ENCODE data around the gene ULBP1.
"Not testable (repeated sequence)": the region's sequence is repeated elsewhere in the genome, so short reads cannot be mapped to it uniquely, and the experiment has no call there.

Gene ULBP1

GRCh38 chr6:149963462-149964307, at the start of gene ULBP1:
Gene ULBP1, plus strand, starts transcription at chr6:149963943. Its CDS starts 107 bp downstream, at chr6:149964050.
- DNase-seq (ENCODE audit: low read depth in 3 of 3), result peak; percentile 63 to 69 (median 65)

- no peak for DNase-seq (ENCODE audit: low read depth in 3 of 3)
Observed at GRCh38 chr6:149915970-149916865, 47.5 kb upstream of the ULBP1 start.

GRCh38 chr6:149917679-149918078, 46.1 kb upstream of the ULBP1 start:
- DNase-seq (ENCODE audit: low read depth in 3 of 3), result no peak

- DNase-seq (ENCODE audit: low read depth in 3 of 3), result no peak
Observed at GRCh38 chr6:149918151-149918905, 45.4 kb upstream of the ULBP1 start.

- DNase-seq (ENCODE audit: low read depth in 3 of 3), result not testable (repeated sequence)
Observed at GRCh38 chr6:149919126-149919833, 44.5 kb upstream of the ULBP1 start.

- no peak for DNase-seq (ENCODE audit: low read depth in 3 of 3)
Observed at GRCh38 chr6:149919834-149920225, 43.9 kb upstream of the ULBP1 start.

- DNase-seq (ENCODE audit: low read depth in 3 of 3), result no peak
Observed at GRCh38 chr6:149921361-149921760, 42.4 kb upstream of the ULBP1 start.

GRCh38 chr6:149922091-149922490, 41.7 kb upstream of the ULBP1 start:
- DNase-seq (ENCODE audit: low read depth in 3 of 3), result not testable (repeated sequence)

- DNase-seq (ENCODE audit: low read depth in 3 of 3), result peak; percentile 62 to 76 (median 75)
Observed at GRCh38 chr6:149922642-149923326, 41.0 kb upstream of the ULBP1 start, which contains the start of gene RAET1G. Gene RAET1G, minus strand, starts transcription at chr6:149923121. Its CDS starts 111 bp downstream, at chr6:149923010.

GRCh38 chr6:149923327-149923986, 40.3 kb upstream of the ULBP1 start:
- no peak for DNase-seq (ENCODE audit: low read depth in 3 of 3)

- DNase-seq (ENCODE audit: low read depth in 3 of 3), result no peak
Observed at GRCh38 chr6:149924206-149924932, 39.4 kb upstream of the ULBP1 start.

GRCh38 chr6:149924933-149925252, 38.9 kb upstream of the ULBP1 start:
- no peak for DNase-seq (ENCODE audit: low read depth in 3 of 3)

- no peak for DNase-seq (ENCODE audit: low read depth in 3 of 3)
Observed at GRCh38 chr6:149925253-149925973, 38.3 kb upstream of the ULBP1 start.

GRCh38 chr6:149925974-149926777, 37.6 kb upstream of the ULBP1 start:
- peak; percentile 51 to 65 (median 60) for DNase-seq (ENCODE audit: low read depth in 3 of 3)

GRCh38 chr6:149927025-149927424, 36.7 kb upstream of the ULBP1 start:
- DNase-seq (ENCODE audit: low read depth in 3 of 3), result not testable (repeated sequence)

GRCh38 chr6:149929422-149929821, 34.3 kb upstream of the ULBP1 start:
- no peak for DNase-seq (ENCODE audit: low read depth in 3 of 3)

GRCh38 chr6:149931501-149931900, 32.2 kb upstream of the ULBP1 start:
- DNase-seq (ENCODE audit: low read depth in 3 of 3), result no peak

GRCh38 chr6:149933036-149933435, 30.7 kb upstream of the ULBP1 start:
- DNase-seq (ENCODE audit: low read depth in 3 of 3), result no peak

Measured in stimulated activated CD4-positive, alpha-beta T cell treated with anti-CD3 and anti-CD28 coated beads, TNF-alpha, amount 100 ng/mL, for 4 hours (primary cell).